NCI-H2107 (cell line): ENCODE results near the gene HENMT1.

Experiments used
- DNase-seq: peaks from one replicate; lab custom pipeline; 2025; lab: John Stamatoyannopoulos, UW

HENMT1 gene

GRCh38 chr1:108627256-108627655 lies 33.6 kb downstream of the HENMT1 start:
- DNase-seq = no peak

- DNase-seq = no peak
Observed at GRCh38 chr1:108624069-108624468, 36.8 kb downstream of the HENMT1 start.

- no peak for DNase-seq
Observed at GRCh38 chr1:108617724-108618056, 43.2 kb downstream of the HENMT1 start.

GRCh38 chr1:108617008-108617723 lies 43.7 kb downstream of the HENMT1 start:
- no peak for DNase-seq

GRCh38 chr1:108615544-108615943 lies 45.3 kb downstream of the HENMT1 start:
- DNase-seq = no peak

- no peak for DNase-seq
Observed at GRCh38 chr1:108612496-108612895, 48.4 kb downstream of the HENMT1 start.

GRCh38 chr1:108611984-108612383 lies 48.9 kb downstream of the HENMT1 start:
- no peak for DNase-seq

GRCh38 chr1:108610073-108610472 lies 50.8 kb downstream of the HENMT1 start:
- peak; percentile 95 for DNase-seq

GRCh38 chr1:108609483-108610049 lies 51.3 kb downstream of the HENMT1 start:
- peak; percentile 73 for DNase-seq

GRCh38 chr1:108606478-108606877 lies 54.4 kb downstream of the HENMT1 start:
- no peak for DNase-seq

GRCh38 chr1:108605633-108606032 lies 55.3 kb downstream of the HENMT1 start:
- DNase-seq = no peak

- no peak for DNase-seq
Observed at GRCh38 chr1:108601708-108602410, 59.0 kb downstream of the HENMT1 start.

GRCh38 chr1:108600504-108600903 lies 60.4 kb downstream of the HENMT1 start:
- DNase-seq = no peak

GRCh38 chr1:108598340-108598739 lies 62.6 kb downstream of the HENMT1 start:
- DNase-seq = no peak
